Liver (tissue), 3 donors: ENCODE data around the gene CARD9.

ENCODE experiments used
- ATF3 ChIP-seq: IDR thresholded peaks from 2 replicates; pipeline ENCODE4 v1.6.1; 2016; ENCODE audit warnings: antibody characterized with exemption
- EGR1 ChIP-seq, 2 donors: IDR thresholded peaks; 2 replicates each; pipeline ENCODE4 v1.6.1; 2016 to 2018; ENCODE audit warnings: antibody characterized with exemption in 2 of 2, low read depth in 2 of 2
- GABPA ChIP-seq, 2 donors: IDR thresholded peaks in 1 of 2; conservative IDR thresholded peaks in 1 of 2; 2 replicates each; pipeline ENCODE4 v1.6.1; 2016; ENCODE audit warnings: antibody characterized with exemption in 2 of 2, mild to moderate bottlenecking in 1 of 2, moderate library complexity in 1 of 2
- HNF4A ChIP-seq, 2 donors: conservative IDR thresholded peaks; 2 replicates each; pipeline ENCODE4 v1.6.1; 2016; ENCODE audit warnings: antibody characterized with exemption in 2 of 2, mild to moderate bottlenecking in 2 of 2
- JUND ChIP-seq, 2 donors: IDR thresholded peaks; 2 replicates each; pipeline ENCODE4 v1.6.1; 2016; ENCODE audit warnings: antibody characterized with exemption in 2 of 2
- MAX ChIP-seq: IDR thresholded peaks from 2 replicates; pipeline ENCODE4 v1.6.1; 2016; ENCODE audit warnings: antibody characterized with exemption
- RAD21 ChIP-seq, 2 donors: IDR thresholded peaks; 2 replicates each; pipeline ENCODE4 v1.6.1; 2016; ENCODE audit warnings: antibody characterized with exemption in 2 of 2, mild to moderate bottlenecking in 2 of 2
- REST ChIP-seq: IDR thresholded peaks from 2 replicates; pipeline ENCODE4 v1.6.1; 2016; ENCODE audit warnings: antibody characterized with exemption, mild to moderate bottlenecking
- RXRA ChIP-seq, 2 donors: IDR thresholded peaks; 2 replicates each; pipeline ENCODE4 v1.6.1; 2017 to 2018; ENCODE audit warnings: antibody characterized with exemption in 2 of 2, mild to moderate bottlenecking in 1 of 2
- SP1 ChIP-seq: IDR thresholded peaks from 2 replicates; pipeline ENCODE4 v1.6.1; 2018; ENCODE audit warnings: antibody characterized with exemption, mild to moderate bottlenecking
- TAF1 ChIP-seq: conservative IDR thresholded peaks from 2 replicates; pipeline ENCODE4 v1.6.1; 2016; ENCODE audit warnings: antibody characterized with exemption, mild to moderate bottlenecking
- YY1 ChIP-seq: IDR thresholded peaks from 2 replicates; pipeline ENCODE4 v1.6.1; 2016; ENCODE audit warnings: antibody characterized with exemption, mild to moderate bottlenecking
- TF ChIP-seq, protein P1 (sequence below): fragments of 150-350 bp; IDR thresholded peaks from 2 replicates; pipeline ENCODE4 v1.5.1; 2017; ENCODE audit warnings: improper control_type of control experiment, low read depth, low read length; ENCODE audit not compliant: missing input control
- TF ChIP-seq, protein P2 (sequence below): IDR thresholded peaks from 2 replicates; pipeline ENCODE4 v1.6.1; 2016; ENCODE audit warnings: antibody characterized with exemption
- donor health status: healthy.
- donor health status: healthy.

GRCh38 chr9:136403538-136403914, 30.1 kb upstream of the CARD9 start:
- TF ChIP-seq REST (no peak), RAD21 (IDR thresholded peaks at IDR 0.05) (no peak), MAX (no peak), YY1 (no peak), GABPA (IDR thresholded peaks at IDR 0.05 in 1 of 2, conservative IDR thresholded peaks at IDR 0.05 in 1 of 2) (no peak), EGR1 (IDR thresholded peaks at IDR 0.05; ENCODE audit: low read depth in 2 of 2) (no peak), TAF1 (no peak), JUND (IDR thresholded peaks at IDR 0.05) (no peak), RXRA (IDR thresholded peaks at IDR 0.05) (no peak), HNF4A (conservative IDR thresholded peaks at IDR 0.05) (no peak), ATF3 (no peak), SP1 (no peak)
- TF ChIP-seq, protein P1, sequence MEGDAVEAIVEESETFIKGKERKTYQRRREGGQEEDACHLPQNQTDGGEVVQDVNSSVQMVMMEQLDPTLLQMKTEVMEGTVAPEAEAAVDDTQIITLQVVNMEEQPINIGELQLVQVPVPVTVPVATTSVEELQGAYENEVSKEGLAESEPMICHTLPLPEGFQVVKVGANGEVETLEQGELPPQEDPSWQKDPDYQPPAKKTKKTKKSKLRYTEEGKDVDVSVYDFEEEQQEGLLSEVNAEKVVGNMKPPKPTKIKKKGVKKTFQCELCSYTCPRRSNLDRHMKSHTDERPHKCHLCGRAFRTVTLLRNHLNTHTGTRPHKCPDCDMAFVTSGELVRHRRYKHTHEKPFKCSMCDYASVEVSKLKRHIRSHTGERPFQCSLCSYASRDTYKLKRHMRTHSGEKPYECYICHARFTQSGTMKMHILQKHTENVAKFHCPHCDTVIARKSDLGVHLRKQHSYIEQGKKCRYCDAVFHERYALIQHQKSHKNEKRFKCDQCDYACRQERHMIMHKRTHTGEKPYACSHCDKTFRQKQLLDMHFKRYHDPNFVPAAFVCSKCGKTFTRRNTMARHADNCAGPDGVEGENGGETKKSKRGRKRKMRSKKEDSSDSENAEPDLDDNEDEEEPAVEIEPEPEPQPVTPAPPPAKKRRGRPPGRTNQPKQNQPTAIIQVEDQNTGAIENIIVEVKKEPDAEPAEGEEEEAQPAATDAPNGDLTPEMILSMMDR = no peak
- TF ChIP-seq, protein P2, sequence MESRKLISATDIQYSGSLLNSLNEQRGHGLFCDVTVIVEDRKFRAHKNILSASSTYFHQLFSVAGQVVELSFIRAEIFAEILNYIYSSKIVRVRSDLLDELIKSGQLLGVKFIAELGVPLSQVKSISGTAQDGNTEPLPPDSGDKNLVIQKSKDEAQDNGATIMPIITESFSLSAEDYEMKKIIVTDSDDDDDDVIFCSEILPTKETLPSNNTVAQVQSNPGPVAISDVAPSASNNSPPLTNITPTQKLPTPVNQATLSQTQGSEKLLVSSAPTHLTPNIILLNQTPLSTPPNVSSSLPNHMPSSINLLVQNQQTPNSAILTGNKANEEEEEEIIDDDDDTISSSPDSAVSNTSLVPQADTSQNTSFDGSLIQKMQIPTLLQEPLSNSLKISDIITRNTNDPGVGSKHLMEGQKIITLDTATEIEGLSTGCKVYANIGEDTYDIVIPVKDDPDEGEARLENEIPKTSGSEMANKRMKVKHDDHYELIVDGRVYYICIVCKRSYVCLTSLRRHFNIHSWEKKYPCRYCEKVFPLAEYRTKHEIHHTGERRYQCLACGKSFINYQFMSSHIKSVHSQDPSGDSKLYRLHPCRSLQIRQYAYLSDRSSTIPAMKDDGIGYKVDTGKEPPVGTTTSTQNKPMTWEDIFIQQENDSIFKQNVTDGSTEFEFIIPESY = no peak
